Midbrain (tissue), 1 donor: ENCODE data around the gene PRRG2.

Experiments
- DNase-seq: peaks from one replicate; lab custom pipeline; 2025; lab: John Stamatoyannopoulos, UW

Gene PRRG2

DNA sequence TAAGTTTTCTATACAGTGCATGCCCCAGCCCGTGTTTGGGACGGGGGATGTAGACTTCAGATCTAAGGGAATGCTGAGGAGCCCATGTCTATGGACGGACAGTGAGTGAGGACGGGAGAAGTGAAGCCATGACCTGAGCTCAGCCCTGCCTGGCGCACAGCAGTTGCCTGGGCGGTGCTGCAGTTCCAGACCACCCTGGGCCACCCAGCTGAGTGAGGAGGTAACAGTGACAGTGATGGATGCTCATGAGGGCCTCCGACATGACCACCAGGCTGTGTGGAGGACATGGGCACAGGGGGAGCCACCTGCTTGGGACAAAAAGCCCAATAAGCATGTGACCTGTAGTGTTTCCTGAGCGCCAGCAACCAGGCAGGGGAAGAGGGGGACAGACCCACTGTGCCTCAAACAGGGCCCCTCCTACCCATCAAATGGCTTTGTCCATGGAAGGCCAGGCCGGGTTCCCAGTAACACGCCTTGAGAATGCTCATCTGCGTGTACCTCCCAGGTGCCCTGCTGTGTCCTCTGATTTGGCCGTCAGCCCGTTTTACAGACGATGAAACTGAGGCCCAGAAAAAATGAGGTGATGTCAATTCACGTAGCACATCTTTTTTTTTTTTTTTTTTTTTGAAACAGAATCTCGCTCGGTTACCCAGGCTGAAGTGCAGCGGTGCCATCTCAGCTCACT lies 23.3 kb upstream of the PRRG2 start:
- no peak for DNase-seq

GRCh38 chr19:49558591-49558990 lies 22.5 kb upstream of the PRRG2 start:
- no peak for DNase-seq

DNA sequence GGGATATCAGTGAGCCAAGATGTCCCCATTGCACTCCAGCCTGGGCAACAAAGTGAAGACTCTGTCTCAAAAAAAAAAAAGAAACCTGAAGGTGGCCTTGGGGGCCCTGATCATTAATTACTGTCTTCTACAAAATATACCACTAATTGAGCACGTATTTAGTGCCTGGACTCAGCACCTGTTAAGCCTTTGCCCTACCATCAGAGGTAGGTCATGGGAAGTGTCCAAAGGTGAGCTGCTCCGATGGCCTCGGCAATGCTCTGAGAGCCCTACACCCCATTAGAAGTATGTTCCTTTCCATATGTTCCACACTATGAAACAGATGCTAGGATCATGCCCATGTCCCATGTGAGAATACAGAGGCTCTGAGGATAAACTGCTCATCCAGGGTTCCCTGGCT lies 21.7 kb upstream of the PRRG2 start:
- DNase-seq, result no peak

DNA sequence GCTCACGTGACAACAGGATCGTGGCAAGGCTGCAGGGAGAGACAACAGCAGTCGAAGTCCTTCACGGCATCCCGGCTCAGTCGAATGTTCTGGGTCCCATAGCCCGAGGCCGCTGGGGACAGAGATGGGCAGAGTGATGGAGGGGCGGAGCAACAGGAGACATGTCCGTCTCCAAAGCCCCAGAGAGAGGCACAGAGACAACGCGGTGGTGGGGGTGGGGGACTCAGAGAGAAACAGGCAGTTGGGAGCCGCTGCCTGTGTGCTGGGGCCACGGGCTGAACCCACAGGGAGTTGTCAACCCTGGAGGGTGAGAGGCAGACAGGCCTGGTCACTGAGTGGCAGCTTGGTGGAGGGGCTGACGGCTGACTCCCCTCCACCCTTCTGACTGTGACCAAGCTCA lies 21.2 kb upstream of the PRRG2 start:
- no peak for DNase-seq

GRCh38 chr19:49560358-49560900 lies 20.7 kb upstream of the PRRG2 start:
- peak; percentile 61 for DNase-seq

- DNase-seq, result no peak
Observed at GRCh38 chr19:49564616-49565045, 16.5 kb upstream of the PRRG2 start.

DNA sequence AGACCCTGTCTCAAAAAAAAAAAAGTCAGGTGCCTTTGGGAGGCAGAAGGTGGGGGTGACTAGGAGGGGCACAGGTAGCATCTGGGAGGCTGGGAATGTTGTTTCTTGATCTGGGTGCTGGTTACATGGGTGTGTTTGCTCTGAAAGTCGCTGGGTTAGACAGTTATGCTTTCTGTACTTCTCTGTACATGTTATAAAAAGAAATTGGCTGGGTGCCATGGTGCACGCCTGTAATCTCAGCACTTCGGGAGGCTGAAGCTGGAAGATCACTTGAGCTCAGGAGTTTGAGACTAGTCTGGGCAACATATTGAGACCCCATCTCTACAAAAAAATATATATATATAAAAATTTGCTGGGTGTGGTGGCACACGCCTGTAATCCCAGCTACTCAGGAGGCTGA lies 15.9 kb upstream of the PRRG2 start:
- no peak for DNase-seq

DNA sequence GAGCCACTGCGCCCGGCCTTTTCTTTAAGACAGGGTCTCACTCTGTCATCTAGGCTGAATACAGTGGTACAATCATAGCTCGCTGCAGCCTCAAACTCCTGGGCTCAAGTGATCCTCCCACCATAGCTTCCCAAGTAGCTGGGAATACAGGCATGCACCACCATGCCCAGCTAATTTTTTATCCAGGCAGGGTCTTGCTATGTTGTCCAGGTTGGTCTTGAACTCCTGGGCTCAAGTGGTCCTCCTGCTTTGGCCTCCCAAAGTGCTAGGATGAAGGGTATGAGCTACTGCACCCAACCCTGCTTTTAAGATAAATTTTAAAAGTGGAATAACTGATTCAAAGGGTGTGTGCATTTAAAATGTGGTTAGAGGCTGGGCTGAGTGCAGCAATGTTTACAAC lies 14.8 kb upstream of the PRRG2 start:
- DNase-seq, result no peak

GRCh38 chr19:49567861-49568441 lies 13.2 kb upstream of the PRRG2 start:
- no peak for DNase-seq

DNA sequence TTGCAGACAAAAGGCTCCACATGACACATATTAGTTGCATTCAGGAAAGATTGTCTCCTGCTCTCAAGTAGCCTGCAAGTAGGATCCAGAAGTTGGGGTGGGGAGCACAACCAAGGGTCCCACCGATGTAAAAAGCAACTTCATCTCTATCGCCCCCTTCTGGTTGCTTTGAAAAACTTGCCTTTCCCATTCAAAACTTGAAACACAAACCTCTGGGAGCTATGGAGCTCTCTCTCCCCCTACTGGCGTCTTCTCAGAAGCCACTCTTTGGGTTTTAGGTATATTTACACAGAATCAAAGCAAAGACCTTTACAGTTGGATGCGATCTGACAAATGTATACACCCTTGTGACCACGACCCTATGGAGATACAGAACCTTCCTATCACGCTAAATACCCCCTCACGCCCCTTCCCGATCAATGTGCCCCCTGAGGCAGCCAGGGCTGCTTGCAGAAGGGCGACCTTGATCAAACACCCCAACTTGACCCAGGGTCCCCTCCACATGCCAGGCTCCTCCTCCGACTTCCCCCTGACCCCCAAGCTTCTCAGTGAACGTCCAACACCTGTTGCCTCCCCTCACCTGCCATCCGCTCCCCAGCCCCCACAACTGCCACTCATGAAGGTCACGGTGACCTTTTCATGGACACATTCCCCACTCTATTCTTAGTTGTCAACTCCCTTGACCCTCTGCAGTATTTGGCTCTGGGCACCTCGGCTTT lies 10.8 kb upstream of the PRRG2 start:
- DNase-seq, result peak; percentile 78

DNA sequence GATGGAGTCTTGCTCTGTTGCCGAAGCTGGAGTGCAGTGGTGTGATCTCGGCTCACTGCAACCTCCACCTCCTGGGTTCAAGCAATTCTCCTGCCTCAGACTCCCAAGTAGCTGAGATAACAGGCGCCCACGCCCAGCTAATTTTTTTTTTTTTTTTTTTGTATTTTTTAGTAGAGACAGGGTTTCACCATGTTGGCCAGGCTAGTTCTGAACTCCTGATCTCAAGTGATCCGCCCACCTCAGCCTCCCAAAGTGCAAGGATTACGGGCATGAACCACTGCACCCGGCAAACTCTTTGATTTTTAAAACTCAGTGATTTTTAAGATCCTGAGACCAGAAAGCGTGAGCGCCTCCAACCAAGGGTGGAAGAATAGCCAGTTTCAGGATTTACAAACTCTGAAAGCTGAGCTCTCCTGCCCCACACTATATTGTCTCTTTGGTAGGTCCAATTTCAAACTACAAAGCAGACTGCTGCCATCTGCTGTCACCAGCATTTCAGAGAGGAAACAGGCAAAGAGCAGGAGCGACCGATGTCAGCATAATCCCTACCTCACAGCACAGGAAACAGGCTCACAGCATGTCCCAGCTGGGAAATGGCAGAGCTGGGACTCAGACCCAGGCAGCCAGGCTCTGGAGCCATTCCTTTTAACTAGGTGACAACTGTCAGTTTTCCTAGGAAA lies 10.0 kb upstream of the PRRG2 start:
- peak; percentile 11 for DNase-seq

- DNase-seq, result no peak
Observed at GRCh38 chr19:49573009-49573408, 8.1 kb upstream of the PRRG2 start.

GRCh38 chr19:49573425-49573824 lies 7.7 kb upstream of the PRRG2 start:
- DNase-seq, result no peak

DNA sequence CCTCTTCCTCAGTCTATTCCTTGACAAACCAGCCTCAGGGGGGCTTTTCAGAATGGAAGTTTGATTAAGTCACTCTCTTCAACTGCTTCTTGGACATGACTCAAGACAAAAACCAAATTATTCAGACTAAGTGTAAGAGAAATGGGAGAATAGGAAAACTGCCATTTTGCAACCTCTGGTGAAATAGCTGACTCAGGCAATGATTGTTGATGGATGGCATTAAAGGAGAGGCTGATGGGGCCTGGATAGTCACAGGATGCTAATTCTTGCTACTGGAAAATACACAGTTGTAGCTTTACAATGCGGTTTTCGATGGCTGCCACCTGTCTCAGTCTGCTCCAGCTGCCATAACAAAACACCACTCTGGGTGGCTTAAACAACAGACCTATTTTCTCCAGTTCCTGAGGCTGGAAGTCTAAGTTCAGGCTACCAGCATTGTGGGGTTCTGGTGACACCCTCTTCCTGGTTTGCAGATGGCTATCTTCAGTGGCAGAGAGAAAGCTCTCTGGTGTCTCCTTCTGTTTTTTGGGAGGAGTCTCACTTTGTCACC lies 6.8 kb upstream of the PRRG2 start:
- DNase-seq, result no peak

DNA sequence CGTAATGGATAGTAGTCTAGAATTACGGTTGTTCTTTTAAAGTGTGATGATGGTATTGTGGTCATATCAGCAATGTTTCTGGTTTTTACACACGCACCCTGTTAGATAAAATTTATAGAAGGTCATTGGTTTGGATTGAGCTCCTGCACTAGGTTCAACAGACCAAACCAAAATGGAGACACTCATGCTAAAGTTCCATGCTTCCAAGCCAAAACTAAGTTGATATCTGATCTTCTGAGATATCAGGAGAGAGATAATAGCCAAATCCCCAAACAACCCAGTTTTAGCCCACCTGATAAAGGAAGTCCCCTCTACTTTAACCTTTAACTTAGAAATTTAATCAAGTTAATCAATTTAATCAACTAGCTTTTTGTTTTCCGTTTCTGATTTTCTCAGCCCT lies 1.9 kb upstream of the PRRG2 start:
- no peak for DNase-seq

GRCh38 chr19:49579947-49580263 lies 1.2 kb upstream of the PRRG2 start:
- no peak for DNase-seq

DNA sequence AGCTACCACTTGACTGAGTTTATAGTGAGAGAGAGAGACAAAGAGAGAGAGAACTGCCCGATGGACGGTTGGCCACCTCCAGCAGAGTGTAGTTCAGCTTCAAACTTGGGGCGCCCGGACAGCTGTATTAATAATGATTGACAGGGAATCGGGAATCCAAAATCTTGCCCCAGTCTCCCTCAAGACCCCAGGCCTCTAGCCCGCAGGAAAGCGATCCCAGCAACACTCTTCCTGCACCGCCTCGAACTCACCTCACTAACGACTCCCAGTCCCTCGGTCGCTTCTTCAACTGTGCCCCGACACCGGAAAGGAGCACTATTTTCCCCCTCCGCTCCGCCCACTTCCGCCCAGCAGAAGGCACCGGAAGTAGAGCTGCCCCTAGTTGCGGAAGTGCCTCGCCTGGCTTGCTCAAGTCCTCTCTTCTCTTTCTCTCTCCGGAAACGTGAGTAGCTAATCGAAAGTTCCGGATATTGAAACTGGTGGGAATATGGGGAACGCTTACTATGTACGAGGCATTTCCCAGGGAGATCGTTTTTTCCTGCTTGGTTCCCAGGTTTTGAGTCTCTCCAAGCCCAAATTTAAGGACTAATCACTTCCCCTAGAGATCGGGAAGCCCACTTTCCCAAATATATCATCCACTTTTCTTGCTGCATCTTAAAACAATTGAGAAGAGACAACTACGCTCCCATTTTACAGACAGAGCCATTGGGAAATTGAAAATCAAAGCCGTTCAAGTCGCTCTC lies 681 bp upstream of the PRRG2 start, which contains the start of gene NOSIP:
Gene NOSIP, minus strand, starts transcription at position 293 of the 743 bp plus-strand sequence. CDS start 19,865 bp downstream, outside the sequence.
- DNase-seq, result peak; percentile 95

DNA sequence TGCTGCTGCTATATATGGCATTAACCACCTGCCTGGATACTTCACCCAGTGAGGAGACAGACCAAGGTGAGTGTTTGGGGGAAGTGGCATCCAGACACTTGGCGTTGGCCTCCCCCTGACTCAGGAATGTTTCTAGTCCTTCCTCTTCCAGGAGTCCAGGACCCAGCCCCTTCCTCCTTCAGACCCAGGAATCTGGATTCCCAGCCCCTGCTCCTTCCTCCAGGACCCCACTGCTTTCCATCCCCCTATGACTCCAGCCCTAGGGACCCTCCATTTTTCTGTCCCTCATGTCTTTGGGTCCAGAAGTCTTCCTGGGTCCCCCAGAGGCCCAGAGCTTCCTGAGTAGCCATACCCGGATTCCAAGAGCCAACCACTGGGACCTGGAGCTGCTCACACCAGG lies 2.1 kb downstream of the PRRG2 start:
- no peak for DNase-seq

DNA sequence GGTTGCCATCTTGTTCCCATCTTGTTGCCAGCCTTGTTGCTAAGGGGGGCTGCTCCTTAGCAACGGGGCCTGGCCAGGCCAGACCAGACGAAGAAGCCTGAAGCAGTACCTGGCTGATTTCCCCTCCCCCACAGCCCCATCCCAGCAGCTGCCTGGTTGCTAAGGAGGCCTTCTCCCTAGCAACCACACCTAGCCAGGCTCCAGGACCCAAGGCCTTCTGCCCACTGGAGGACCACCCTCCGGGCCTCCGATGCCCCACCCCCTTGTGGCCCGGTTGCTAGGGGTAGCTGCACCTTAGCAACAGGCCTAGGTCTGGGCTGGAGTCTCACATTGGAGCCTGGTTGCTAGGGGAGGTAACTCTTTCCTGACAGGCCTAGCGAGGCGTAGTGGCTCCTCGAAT lies 3.9 kb downstream of the PRRG2 start:
- DNase-seq, result no peak

- DNase-seq, result no peak
Observed at GRCh38 chr19:49587227-49587626, 6.1 kb downstream of the PRRG2 start.

DNA sequence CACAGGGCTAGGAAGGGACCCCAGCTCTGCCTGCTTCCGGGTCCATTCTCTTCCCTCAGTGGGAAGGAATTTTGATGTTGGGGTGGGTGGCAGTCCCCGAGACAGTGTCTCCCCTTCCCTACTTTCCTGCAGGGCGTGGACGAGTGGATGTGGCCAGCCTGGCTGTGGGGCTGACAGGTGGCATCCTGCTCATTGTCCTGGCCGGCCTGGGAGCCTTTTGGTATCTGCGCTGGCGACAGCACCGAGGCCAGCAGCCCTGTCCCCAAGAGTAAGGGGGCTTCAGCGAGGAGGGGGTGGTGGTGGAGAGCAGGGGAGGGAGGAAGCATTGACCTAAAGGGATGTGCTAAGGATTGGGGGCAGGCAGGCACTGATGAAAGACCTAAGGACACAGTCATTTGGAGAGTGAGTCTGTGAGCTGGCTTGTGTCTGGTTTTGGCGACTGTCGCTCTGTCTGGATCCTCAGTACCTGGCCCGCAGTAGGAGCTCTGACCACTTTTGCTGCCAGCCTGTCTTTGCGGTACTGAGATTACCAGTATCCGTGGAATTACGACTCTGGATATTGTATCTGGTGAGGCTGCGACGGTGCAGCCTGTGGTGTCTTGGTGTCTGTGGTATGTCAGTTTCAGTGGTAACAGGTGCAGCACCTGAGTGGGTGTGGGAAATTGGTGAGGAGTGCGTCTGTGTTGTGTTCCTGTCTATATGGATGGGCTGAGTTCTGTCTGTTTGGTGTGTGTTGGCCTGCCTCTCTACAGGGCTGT lies 7.4 kb downstream of the PRRG2 start:
- DNase-seq, result no peak
